Measurements from ENCODE around the gene DEPP1. TPM values are rescaled to one million over a fixed set of nuclear protein-coding genes. Genes with fewer than 3 reads are reported as not detected.

Gene DEPP1
- total and polyA plus RNA-seq, 2 of the 13 experiments (the other 11 are each of a cell fraction or from before 2014, with no cell fraction given), result 14.8 to 270 TPM

- no peaks in the 10 kb centered on the region for H3K9me3 ChIP-seq (ENCODE audit: low read length)
- no peak overlapping the region for H2AFZ ChIP-seq (ENCODE audit: low read length)
- no peak for ATAC-seq
- intact Hi-C loops (cut with micrococcal nuclease; ENCODE audit: unreplicated experiment) (loop anchor here (2.0 kb wide), 1 partner anchor 15 kb away; no protein-coding TSS in a partner anchor), in situ Hi-C loops (cut with HindIII; ENCODE audit: extremely low pct_ligation_motif_present, low pct_unique_long_range_greater_than_20kb) (loop anchor here (25.0 kb wide), 1 partner anchor 1548 kb away; the partner anchor contains the start of gene HNRNPF)
- peak overlapping the region; percentile 95 for H3K4me2 ChIP-seq (ENCODE audit: low read depth, low read length)
- peaks cover 68% of the 10 kb centered on the region for H3K4me1 ChIP-seq (ENCODE audit: insufficient read depth, low read length)
- ChIA-PET POLR2A (interaction anchor here (1.0 to 13.2 kb wide), 11 partner anchors 7 to 49 kb away, joined by 3 to 407 read pairs (median 6); partner anchors contain the start of genes DEPP1 and TMEM72), CTCF (ENCODE audit: low intra/inter-chr PET ratio, low total read pairs) (interaction anchor here (1.2 to 1.5 kb wide), 2 partner anchors 15 to 27 kb away, joined by 4 to 5 read pairs; no protein-coding TSS in a partner anchor)
- peaks cover 4% of the 10 kb centered on the region; the same call in 1 of the 2 replicates for H4K20me1 ChIP-seq (ENCODE audit: insufficient read depth, low read length)
- H3K79me2 ChIP-seq (ENCODE audit: insufficient read depth, low read length), result peaks cover 57% of the 10 kb centered on the region
- H3K9ac ChIP-seq (ENCODE audit: insufficient read depth, low read depth, low read length), result peak overlapping the region; percentile 80
- 0% methylated on average over 8 of the region's 8 CpGs for WGBS (ENCODE audit: low lambda C conversion rate)
- H3K36me3 ChIP-seq (replicated peaks in 1 of 2; ENCODE audit: control insufficient read depth in 1 of 2, insufficient read depth in 2 of 2, low read length in 2 of 2), result peaks cover 0 to 6% of the 10 kb centered on the region in 2 experiments; a peak in 2 of 5 replicates
- no peak for DNase-seq (ENCODE audit: low spot score)
- peak overlapping the region; percentile 82 to 85 (median 84) for H3K4me3 ChIP-seq (replicated peaks in 1 of 3; ENCODE audit: insufficient read depth in 1 of 3, low read depth in 2 of 3, low read length in 3 of 3)
- peak overlapping the region; percentile 80 for H3K27ac ChIP-seq (ENCODE audit: extremely low read length, insufficient read depth, low read length)
- no peaks in the 10 kb centered on the region; a peak in 1 of 5 replicates for H3K27me3 ChIP-seq (ENCODE audit: control insufficient read depth in 1 of 2, insufficient read depth in 2 of 2, low read length in 2 of 2)
- no TSS peak for BruUV-seq (replicated peaks)
- no peak for FAIRE-seq
- TF ChIP-seq ZFX (CRISPR knock-in tag; IDR thresholded peaks at IDR 0.05; ENCODE audit: low read depth) (no peak), SNAPC2 (CRISPR knock-in tag; IDR thresholded peaks at IDR 0.05) (0 out of 2 replicates have a peak, but pooled peaks have one; percentile 11), ZMAT3 (CRISPR knock-in tag; conservative IDR thresholded peaks at IDR 0.05) (0 out of 2 replicates have a peak, but pooled peaks have one; percentile 0), ZNF234 (CRISPR knock-in tag; conservative IDR thresholded peaks at IDR 0.05) (peak; percentile 52; the same call in 1 of the 2 replicates), SP1 (IDR thresholded peaks at IDR 0.05) (no peak), SP1 (CRISPR knock-in tag; IDR thresholded peaks at IDR 0.05) (no peak), SMAD3 (CRISPR knock-in tag; IDR thresholded peaks at IDR 0.05) (no peak), ZNF292 (CRISPR knock-in tag; IDR thresholded peaks at IDR 0.05; ENCODE audit: borderline replicate concordance, low read depth) (0 out of 2 replicates have a peak, but pooled peaks have one; percentile 11), KLF9 (CRISPR knock-in tag; IDR thresholded peaks at IDR 0.05; ENCODE audit: low read depth) (no peak), GPN1 (CRISPR knock-in tag; IDR thresholded peaks at IDR 0.05; ENCODE audit: borderline replicate concordance) (no peak), TARDBP (CRISPR knock-in tag; IDR thresholded peaks at IDR 0.05) (no peak), PATZ1 (CRISPR knock-in tag; IDR thresholded peaks at IDR 0.05) (no peak), FOXJ3 (CRISPR knock-in tag; IDR thresholded peaks at IDR 0.05; ENCODE audit: borderline replicate concordance) (no peak), SPEN (CRISPR knock-in tag; IDR thresholded peaks at IDR 0.05; ENCODE audit: low read depth) (0 out of 2 replicates have a peak, but pooled peaks have one; percentile 2), KLF13 (CRISPR knock-in tag; IDR thresholded peaks at IDR 0.05) (no peak), GFI1 (CRISPR knock-in tag; IDR thresholded peaks at IDR 0.05; ENCODE audit: borderline replicate concordance) (0 out of 2 replicates have a peak, but pooled peaks have one; percentile 41)
- TF ChIP-seq, protein P1, sequence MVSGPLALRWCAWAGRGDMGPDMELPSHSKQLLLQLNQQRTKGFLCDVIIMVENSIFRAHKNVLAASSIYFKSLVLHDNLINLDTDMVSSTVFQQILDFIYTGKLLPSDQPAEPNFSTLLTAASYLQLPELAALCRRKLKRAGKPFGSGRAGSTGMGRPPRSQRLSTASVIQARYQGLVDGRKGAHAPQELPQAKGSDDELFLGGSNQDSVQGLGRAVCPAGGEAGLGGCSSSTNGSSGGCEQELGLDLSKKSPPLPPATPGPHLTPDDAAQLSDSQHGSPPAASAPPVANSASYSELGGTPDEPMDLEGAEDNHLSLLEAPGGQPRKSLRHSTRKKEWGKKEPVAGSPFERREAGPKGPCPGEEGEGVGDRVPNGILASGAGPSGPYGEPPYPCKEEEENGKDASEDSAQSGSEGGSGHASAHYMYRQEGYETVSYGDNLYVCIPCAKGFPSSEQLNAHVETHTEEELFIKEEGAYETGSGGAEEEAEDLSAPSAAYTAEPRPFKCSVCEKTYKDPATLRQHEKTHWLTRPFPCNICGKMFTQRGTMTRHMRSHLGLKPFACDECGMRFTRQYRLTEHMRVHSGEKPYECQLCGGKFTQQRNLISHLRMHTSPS (CRISPR knock-in tag; IDR thresholded peaks at IDR 0.05; ENCODE audit: low read depth), result no peak; the same call in 1 of the 2 replicates
- TF ChIP-seq, protein P2, sequence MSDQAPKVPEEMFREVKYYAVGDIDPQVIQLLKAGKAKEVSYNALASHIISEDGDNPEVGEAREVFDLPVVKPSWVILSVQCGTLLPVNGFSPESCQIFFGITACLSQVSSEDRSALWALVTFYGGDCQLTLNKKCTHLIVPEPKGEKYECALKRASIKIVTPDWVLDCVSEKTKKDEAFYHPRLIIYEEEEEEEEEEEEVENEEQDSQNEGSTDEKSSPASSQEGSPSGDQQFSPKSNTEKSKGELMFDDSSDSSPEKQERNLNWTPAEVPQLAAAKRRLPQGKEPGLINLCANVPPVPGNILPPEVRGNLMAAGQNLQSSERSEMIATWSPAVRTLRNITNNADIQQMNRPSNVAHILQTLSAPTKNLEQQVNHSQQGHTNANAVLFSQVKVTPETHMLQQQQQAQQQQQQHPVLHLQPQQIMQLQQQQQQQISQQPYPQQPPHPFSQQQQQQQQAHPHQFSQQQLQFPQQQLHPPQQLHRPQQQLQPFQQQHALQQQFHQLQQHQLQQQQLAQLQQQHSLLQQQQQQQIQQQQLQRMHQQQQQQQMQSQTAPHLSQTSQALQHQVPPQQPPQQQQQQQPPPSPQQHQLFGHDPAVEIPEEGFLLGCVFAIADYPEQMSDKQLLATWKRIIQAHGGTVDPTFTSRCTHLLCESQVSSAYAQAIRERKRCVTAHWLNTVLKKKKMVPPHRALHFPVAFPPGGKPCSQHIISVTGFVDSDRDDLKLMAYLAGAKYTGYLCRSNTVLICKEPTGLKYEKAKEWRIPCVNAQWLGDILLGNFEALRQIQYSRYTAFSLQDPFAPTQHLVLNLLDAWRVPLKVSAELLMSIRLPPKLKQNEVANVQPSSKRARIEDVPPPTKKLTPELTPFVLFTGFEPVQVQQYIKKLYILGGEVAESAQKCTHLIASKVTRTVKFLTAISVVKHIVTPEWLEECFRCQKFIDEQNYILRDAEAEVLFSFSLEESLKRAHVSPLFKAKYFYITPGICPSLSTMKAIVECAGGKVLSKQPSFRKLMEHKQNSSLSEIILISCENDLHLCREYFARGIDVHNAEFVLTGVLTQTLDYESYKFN (CRISPR knock-in tag; conservative IDR thresholded peaks at IDR 0.05), result peak; percentile 40; the same call in 1 of the 2 replicates
Measured at GRCh38 chr10:44960088-44960460, 18.5 kb downstream of the DEPP1 start.
